ENCODE measurements around the gene TCF15. TPM values are rescaled to one million over a fixed set of nuclear protein-coding genes. Genes with fewer than 3 reads are reported as not detected.

TCF15 gene
- total RNA-seq, 4 donors from 2014 or later, result 1.2 to 13.2 (median 2.6) TPM

DNA sequence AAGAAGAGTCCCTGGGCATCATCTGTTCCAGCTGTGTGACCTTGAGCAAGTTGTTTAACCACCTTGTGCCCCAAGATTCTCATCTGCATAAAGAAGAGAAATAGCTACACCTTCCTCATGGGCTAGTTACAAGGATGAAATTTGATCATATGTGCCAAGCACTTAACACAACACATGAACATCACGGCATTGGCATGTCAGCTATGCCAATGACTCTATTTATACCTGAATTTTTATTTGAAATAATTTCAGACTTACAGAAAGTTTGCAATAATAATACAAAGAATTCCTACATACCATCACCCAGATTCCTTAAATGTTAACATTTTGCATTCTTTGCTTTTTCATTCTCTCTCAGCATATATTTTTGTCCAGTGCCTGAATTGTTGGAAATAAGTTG is 21.0 kb upstream of the TCF15 start:
- DNase-seq (ENCODE audit: low spot score) (no peak), ATAC-seq (ENCODE audit: low FRiP score) (no peak)
- TF ChIP-seq, protein P1, sequence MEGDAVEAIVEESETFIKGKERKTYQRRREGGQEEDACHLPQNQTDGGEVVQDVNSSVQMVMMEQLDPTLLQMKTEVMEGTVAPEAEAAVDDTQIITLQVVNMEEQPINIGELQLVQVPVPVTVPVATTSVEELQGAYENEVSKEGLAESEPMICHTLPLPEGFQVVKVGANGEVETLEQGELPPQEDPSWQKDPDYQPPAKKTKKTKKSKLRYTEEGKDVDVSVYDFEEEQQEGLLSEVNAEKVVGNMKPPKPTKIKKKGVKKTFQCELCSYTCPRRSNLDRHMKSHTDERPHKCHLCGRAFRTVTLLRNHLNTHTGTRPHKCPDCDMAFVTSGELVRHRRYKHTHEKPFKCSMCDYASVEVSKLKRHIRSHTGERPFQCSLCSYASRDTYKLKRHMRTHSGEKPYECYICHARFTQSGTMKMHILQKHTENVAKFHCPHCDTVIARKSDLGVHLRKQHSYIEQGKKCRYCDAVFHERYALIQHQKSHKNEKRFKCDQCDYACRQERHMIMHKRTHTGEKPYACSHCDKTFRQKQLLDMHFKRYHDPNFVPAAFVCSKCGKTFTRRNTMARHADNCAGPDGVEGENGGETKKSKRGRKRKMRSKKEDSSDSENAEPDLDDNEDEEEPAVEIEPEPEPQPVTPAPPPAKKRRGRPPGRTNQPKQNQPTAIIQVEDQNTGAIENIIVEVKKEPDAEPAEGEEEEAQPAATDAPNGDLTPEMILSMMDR (IDR thresholded peaks at IDR 0.05), result no peak

DNA sequence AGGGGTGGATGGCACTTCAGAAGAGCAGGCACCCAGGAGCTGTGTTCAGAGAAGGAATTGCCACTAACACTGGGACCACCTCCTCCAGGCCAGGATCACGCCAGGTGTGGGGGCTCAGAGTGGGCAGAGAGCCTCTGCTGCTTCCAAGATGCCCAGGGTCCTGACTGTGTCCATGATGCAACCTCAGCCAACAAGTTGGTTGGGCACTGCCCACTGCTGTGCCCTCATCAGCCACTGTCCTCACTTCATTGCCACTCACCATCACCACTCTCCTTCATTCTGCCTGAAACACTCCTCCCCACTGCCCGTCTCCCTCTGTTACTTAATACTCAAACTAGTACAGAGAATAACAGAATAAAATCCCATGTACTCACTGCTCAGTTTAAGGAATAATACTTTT is 16.5 kb upstream of the TCF15 start:
- ATAC-seq (ENCODE audit: low FRiP score), result no peak
- DNase-seq (ENCODE audit: low spot score), result no peak
- TF ChIP-seq, protein P1 (IDR thresholded peaks at IDR 0.05), result no peak

DNA sequence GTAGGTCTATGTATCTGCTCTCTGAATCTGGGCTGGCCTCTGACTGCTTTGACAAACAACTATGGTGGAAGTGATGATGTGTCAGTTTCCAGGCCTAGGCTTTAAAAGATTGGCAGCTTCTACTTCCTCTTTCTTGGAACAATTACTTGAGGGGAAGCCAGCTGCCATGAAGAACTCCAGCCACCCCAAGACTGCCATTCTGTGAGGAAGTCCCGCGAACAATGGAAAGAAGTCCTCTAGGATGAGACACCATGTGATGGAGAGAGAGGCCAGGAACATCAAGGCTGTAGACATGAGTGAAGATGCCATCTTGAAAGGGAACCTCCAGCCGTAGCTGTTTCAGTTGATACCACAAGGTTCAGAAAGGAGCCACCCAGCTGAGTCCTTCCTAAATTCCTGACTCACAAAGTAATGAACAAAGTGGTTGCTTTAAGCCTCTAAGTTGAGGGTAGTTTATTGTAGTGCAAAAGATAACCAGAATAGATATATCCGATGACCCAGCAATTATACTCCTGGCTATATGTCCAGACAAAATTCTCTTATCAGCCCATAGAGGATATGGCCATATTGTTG is 15.3 kb upstream of the TCF15 start:
- DNase-seq (ENCODE audit: low spot score) (no peak), ATAC-seq (ENCODE audit: low FRiP score) (no peak)
- TF ChIP-seq, protein P1 (IDR thresholded peaks at IDR 0.05), result no peak

DNA sequence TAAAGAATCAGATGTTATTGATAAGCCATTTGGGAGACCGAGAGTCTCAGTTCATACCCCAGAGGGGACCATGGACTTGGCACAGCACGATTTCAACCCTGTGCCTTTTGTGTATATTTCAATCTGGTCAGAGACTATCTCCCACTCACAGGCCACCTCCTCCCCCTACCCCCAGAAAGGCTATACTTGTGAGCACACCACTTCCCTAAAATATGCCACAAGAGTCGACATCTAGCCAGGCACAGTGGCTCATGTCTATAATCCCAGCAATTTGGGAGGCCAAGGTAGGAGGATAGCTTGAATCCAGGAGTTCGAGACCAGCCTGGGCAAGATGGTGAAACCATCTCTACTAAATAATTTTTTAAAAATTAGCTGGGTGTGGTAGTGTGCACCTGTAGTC is 13.6 kb upstream of the TCF15 start:
- TF ChIP-seq, protein P1 (IDR thresholded peaks at IDR 0.05), result no peak
- ATAC-seq (ENCODE audit: low FRiP score) (no peak), DNase-seq (ENCODE audit: low spot score) (no peak)

DNA sequence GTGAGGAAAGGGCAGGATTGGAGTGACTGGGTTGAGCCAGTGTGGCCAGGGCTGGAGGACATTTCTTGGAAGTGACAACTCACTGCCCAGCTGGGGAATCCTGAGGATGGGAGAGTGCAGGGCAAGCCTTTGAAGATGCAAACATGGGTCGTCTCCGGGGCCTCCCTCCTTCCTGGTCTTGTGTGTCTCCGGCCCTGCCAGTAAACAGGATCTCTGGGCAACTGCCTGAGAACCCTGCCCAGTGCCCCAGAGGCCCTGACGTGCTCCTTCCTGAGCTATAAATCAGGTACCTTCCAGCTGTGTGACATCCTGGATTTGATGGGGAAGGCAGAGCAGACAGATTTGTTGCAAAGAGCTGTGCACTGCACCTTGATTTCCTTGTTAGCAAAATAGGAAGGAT is 12.9 kb upstream of the TCF15 start:
- DNase-seq (ENCODE audit: low spot score), result no peak
- TF ChIP-seq, protein P1 (IDR thresholded peaks at IDR 0.05), result no peak
- ATAC-seq (ENCODE audit: low FRiP score), result no peak

DNA sequence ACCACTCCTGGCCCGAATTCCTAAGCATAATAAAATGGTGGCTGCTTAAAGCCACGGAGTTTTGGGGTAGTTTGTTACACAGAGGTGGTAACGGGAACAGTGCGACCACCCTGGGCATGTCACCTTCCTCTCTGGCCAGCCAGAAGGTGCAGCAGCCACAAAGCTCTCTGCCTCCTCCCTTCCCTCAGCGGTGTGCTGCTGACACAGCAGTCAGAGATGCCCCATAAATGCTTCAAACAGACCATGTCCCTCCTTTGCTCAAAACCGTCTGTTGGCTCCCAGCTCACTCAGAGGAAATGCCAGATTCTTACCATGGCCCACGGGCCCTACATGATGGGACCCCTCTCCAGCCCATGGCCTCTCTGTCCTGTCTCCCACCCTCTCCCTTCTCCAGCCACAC is 12.1 kb upstream of the TCF15 start:
- TF ChIP-seq, protein P1 (IDR thresholded peaks at IDR 0.05), result no peak
- DNase-seq (ENCODE audit: low spot score), result no peak

DNA sequence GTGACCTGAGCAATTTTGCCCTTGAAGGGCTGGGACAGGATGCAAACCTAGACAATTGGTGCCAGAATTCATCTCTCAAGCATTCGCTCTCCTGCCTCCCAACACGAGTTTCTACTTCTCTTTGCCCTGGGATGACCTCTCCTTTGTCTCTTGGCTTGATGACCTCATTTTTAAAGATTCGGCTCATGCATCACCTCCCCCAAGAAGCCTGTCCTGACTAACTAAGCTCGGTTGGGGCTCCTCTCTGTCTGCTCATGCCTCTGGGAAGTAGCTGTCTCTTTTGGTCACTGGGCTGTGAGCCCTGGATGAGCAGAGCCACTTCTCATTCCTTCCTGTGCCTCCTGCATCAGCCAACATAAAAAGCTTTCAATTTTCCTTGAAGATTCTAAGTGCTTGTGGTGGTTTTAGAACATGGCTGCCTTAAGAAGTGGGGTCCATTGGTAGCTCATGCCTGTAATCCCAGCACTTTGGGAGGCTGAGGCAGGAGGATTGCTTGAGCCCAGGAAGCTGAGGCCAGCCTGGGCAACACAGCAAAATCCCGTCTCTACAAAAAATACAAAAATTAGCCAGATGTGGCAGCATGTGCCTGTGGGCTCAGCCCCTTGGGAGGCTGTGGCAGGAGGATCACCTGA is 11.1 kb upstream of the TCF15 start:
- TF ChIP-seq, protein P1 (IDR thresholded peaks at IDR 0.05), result no peak
- ATAC-seq (ENCODE audit: low FRiP score), result no peak
- no peak for DNase-seq (ENCODE audit: low spot score)

More for the DNA sequence above, 12.1 kb upstream of the TCF15 start:
- ATAC-seq (ENCODE audit: low FRiP score), result no peak

All from omental fat pad (tissue), 4 donors.